ENCODE measurements around the gene EFEMP1.

EFEMP1 gene

GRCh38 chr2:55861733-55862132 is 61.8 kb downstream of the EFEMP1 start:
- Histone ChIP-seq H3K9me3 (ENCODE audit: control insufficient read depth, low read length) (no peaks in the 10 kb centered on the region), H3K4me2 (ENCODE audit: low read length) (no peak overlapping the region), H3K36me3 (ENCODE audit: control insufficient read depth, insufficient read depth, low read length) (no peaks in the 10 kb centered on the region), H2AFZ (no peak overlapping the region), H3K79me2 (no peaks in the 10 kb centered on the region), H3K9ac (no peak overlapping the region), H3K27me3 (ENCODE audit: control insufficient read depth, insufficient read depth, low read length) (no peaks in the 10 kb centered on the region), H3K4me3 (ENCODE audit: low read depth, low read length) (no peak overlapping the region), H3K4me1 (no peaks in the 10 kb centered on the region), H3K27ac (no peak overlapping the region)
- TF ChIP-seq CTCF (IDR thresholded peaks at IDR 0.05), result no peak

GRCh38 chr2:55860832-55861231 is 62.8 kb downstream of the EFEMP1 start:
- Histone ChIP-seq H3K9me3 (ENCODE audit: control insufficient read depth, low read length) (no peaks in the 10 kb centered on the region), H3K79me2 (no peaks in the 10 kb centered on the region), H3K27me3 (ENCODE audit: control insufficient read depth, insufficient read depth, low read length) (no peaks in the 10 kb centered on the region), H3K4me1 (no peaks in the 10 kb centered on the region), H3K4me3 (ENCODE audit: low read depth, low read length) (no peak overlapping the region), H3K4me2 (ENCODE audit: low read length) (no peak overlapping the region), H3K36me3 (ENCODE audit: control insufficient read depth, insufficient read depth, low read length) (no peaks in the 10 kb centered on the region), H3K27ac (no peak overlapping the region), H2AFZ (no peak overlapping the region), H3K9ac (no peak overlapping the region)
- no peak for TF ChIP-seq CTCF (IDR thresholded peaks at IDR 0.05)

GRCh38 chr2:55859875-55860274 is 63.7 kb downstream of the EFEMP1 start:
- no peaks in the 10 kb centered on the region for H3K36me3 ChIP-seq (ENCODE audit: control insufficient read depth, insufficient read depth, low read length)
- no peak overlapping the region for H3K27ac ChIP-seq
- H3K9me3 ChIP-seq (ENCODE audit: control insufficient read depth, low read length), result no peaks in the 10 kb centered on the region
- H3K4me1 ChIP-seq, result no peaks in the 10 kb centered on the region
- H3K79me2 ChIP-seq, result no peaks in the 10 kb centered on the region
- H3K27me3 ChIP-seq (ENCODE audit: control insufficient read depth, insufficient read depth, low read length), result no peaks in the 10 kb centered on the region
- no peak for TF ChIP-seq CTCF (IDR thresholded peaks at IDR 0.05)
- H2AFZ ChIP-seq, result no peak overlapping the region
- no peak overlapping the region for H3K4me2 ChIP-seq (ENCODE audit: low read length)
- no peak overlapping the region for H3K4me3 ChIP-seq (ENCODE audit: low read depth, low read length)
- H3K9ac ChIP-seq, result no peak overlapping the region

GRCh38 chr2:55857766-55858165 is 65.8 kb downstream of the EFEMP1 start:
- Histone ChIP-seq H3K27ac (no peak overlapping the region), H3K4me1 (no peaks in the 10 kb centered on the region), H3K79me2 (no peaks in the 10 kb centered on the region), H3K4me2 (ENCODE audit: low read length) (no peak overlapping the region), H3K4me3 (ENCODE audit: low read depth, low read length) (no peak overlapping the region), H3K9me3 (ENCODE audit: control insufficient read depth, low read length) (no peaks in the 10 kb centered on the region), H2AFZ (no peak overlapping the region), H3K36me3 (ENCODE audit: control insufficient read depth, insufficient read depth, low read length) (no peaks in the 10 kb centered on the region), H3K9ac (no peak overlapping the region), H3K27me3 (ENCODE audit: control insufficient read depth, insufficient read depth, low read length) (no peaks in the 10 kb centered on the region)
- TF ChIP-seq CTCF (IDR thresholded peaks at IDR 0.05), result no peak

- H3K9me3 ChIP-seq (ENCODE audit: control insufficient read depth, low read length), result no peaks in the 10 kb centered on the region
- H3K4me1 ChIP-seq, result no peaks in the 10 kb centered on the region
- no peak overlapping the region for H3K9ac ChIP-seq
- TF ChIP-seq CTCF (IDR thresholded peaks at IDR 0.05), result no peak
- no peak overlapping the region for H3K4me2 ChIP-seq (ENCODE audit: low read length)
- no peaks in the 10 kb centered on the region for H3K79me2 ChIP-seq
- H2AFZ ChIP-seq, result no peak overlapping the region
- no peaks in the 10 kb centered on the region for H3K27me3 ChIP-seq (ENCODE audit: control insufficient read depth, insufficient read depth, low read length)
- H3K36me3 ChIP-seq (ENCODE audit: control insufficient read depth, insufficient read depth, low read length), result no peaks in the 10 kb centered on the region
- no peak overlapping the region for H3K27ac ChIP-seq
- no peak overlapping the region for H3K4me3 ChIP-seq (ENCODE audit: low read depth, low read length)
These were observed 66.6 kb downstream of the EFEMP1 start for GRCh38 chr2:55856936-55857335.

Data from parathyroid adenoma (tissue), 2 donors.